ENCODE measurements around the gene STEAP4. TPM values are rescaled to one million over a fixed set of nuclear protein-coding genes. Genes with fewer than 3 reads are reported as not detected.

The STEAP4 gene
- total and polyA plus RNA-seq, 2 of the 13 experiments (the other 11 are each of a cell fraction or from before 2014, with no cell fraction given) = not detected

DNA sequence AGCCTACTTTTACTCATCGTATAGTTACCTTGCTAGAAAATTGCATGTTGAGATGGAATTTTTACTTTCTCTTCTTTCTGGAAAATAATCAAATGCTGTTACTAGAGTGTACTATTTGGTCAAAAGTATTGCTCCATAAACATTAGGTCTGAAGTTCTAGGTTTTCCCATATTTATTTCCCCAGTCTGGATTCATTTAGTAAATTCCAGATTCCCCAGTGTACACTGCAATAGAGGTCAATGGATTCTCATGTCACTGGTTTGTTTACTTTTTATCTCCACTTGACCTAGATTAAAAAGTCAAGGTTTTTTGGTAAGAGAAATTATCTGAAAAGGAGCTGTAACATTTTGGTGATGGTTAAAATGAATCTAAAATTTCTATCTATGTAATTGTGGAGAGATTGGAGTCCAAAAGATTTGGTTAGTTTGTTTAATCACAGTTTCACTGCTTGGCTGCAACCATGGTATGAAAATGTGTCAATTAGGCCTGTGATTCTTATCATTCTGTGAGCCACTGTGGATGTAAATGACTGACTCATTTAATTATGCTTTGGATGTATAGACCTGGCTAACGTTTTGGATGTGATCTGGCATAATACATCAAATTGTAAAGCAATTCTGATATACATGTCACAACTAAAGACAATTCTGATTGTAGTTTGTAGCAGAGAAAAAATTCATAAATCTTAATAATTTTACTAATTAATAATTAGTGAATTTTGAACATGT, 32.7 kb upstream of the STEAP4 start (continued):
- TF ChIP-seq ZBTB8A (CRISPR knock-in tag; IDR thresholded peaks at IDR 0.05; ENCODE audit: borderline replicate concordance, low read depth) (no peak), CBX1 (IDR thresholded peaks at IDR 0.05; ENCODE audit: low read depth) (no peak)

DNA sequence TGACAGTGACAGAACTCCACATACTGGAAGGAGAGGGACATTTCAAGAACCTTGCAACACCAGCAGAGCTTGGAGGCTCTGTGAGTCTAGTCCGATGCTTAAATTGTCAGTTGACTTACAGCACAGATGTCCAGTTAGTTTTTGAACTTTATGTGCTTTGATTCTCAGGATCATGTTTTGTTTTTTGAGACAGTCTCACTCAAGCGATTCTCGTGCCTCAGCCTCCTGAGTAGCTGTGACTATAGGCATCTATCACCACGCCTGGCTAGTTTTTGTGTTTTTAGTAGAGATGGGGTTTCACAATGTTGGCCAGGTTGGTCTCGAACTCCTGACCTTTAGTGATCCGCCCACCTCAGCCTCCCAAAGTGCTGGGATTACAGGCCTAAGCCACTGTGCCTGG, 31.8 kb upstream of the STEAP4 start:
- in situ Hi-C loops (cut with HindIII; ENCODE audit: extremely low pct_ligation_motif_present, low pct_unique_long_range_greater_than_20kb) = no loop called here
- CTCF ChIA-PET (ENCODE audit: low intra/inter-chr PET ratio, low total read pairs) = no interaction called here
- 34% methylated on average over 6 of the region's 6 CpGs for WGBS (ENCODE audit: low lambda C conversion rate)
- DNase-seq (ENCODE audit: low spot score) = no peak
- BruUV-seq (replicated peaks) = no TSS peak
- H2AFZ ChIP-seq (ENCODE audit: low read length) = no peak overlapping the region
- intact Hi-C loops (cut with micrococcal nuclease; ENCODE audit: unreplicated experiment) = no loop called here
- ATAC-seq = no peak
- no peak overlapping the region for H3K4me2 ChIP-seq (ENCODE audit: low read depth, low read length)
- H3K4me1 ChIP-seq (ENCODE audit: insufficient read depth, low read length) = no peaks in the 10 kb centered on the region
- H4K20me1 ChIP-seq (ENCODE audit: insufficient read depth, low read length) = no peaks in the 10 kb centered on the region
- H3K4me3 ChIP-seq (replicated peaks in 1 of 3; ENCODE audit: insufficient read depth in 1 of 3, low read depth in 2 of 3, low read length in 3 of 3) = no peak overlapping the region
- H3K9ac ChIP-seq (ENCODE audit: insufficient read depth, low read depth, low read length) = no peak overlapping the region
- no peak overlapping the region for H3K27ac ChIP-seq (ENCODE audit: extremely low read length, insufficient read depth, low read length)
- no peak for FAIRE-seq
- no peaks in the 10 kb centered on the region for H3K9me3 ChIP-seq (ENCODE audit: low read length)
- POLR2A ChIA-PET = no interaction called here
- no peaks in the 10 kb centered on the region for H3K36me3 ChIP-seq (replicated peaks in 1 of 2; ENCODE audit: control insufficient read depth in 1 of 2, insufficient read depth in 2 of 2, low read length in 2 of 2)
- no peaks in the 10 kb centered on the region for H3K79me2 ChIP-seq (ENCODE audit: insufficient read depth, low read length)
- H3K27me3 ChIP-seq (ENCODE audit: control insufficient read depth in 1 of 2, insufficient read depth in 2 of 2, low read length in 2 of 2) = peaks cover 0 to 4% of the 10 kb centered on the region in 2 experiments; a peak in 1 of 5 replicates
- TF ChIP-seq ZFP36L2 (CRISPR knock-in tag; IDR thresholded peaks at IDR 0.05) (no peak), SIN3A (IDR thresholded peaks at IDR 0.05; ENCODE audit: borderline replicate concordance, low read depth, low read length) (no peak), HNRNPL (IDR thresholded peaks at IDR 0.05; ENCODE audit: low read depth, low read length) (no peak), PHB2 (IDR thresholded peaks at IDR 0.05; ENCODE audit: partially characterized antibody) (no peak), ZNF496 (CRISPR knock-in tag; IDR thresholded peaks at IDR 0.05; ENCODE audit: insufficient replicate concordance) (no peak), CREB1 (IDR thresholded peaks at IDR 0.05) (no peak), CREB1 (CRISPR knock-in tag; IDR thresholded peaks at IDR 0.05) (no peak), AGO2 (optimal IDR thresholded peaks at IDR 0.05; ENCODE audit: low read depth, low read length) (no peak), ZNF326 (CRISPR knock-in tag; IDR thresholded peaks at IDR 0.05; ENCODE audit: borderline replicate concordance) (no peak), SAFB2 (CRISPR knock-in tag; IDR thresholded peaks at IDR 0.05; ENCODE audit: borderline replicate concordance, low read depth) (no peak), CAMTA2 (CRISPR knock-in tag; IDR thresholded peaks at IDR 0.05; ENCODE audit: borderline replicate concordance) (no peak)
- TF ChIP-seq, protein P1, sequence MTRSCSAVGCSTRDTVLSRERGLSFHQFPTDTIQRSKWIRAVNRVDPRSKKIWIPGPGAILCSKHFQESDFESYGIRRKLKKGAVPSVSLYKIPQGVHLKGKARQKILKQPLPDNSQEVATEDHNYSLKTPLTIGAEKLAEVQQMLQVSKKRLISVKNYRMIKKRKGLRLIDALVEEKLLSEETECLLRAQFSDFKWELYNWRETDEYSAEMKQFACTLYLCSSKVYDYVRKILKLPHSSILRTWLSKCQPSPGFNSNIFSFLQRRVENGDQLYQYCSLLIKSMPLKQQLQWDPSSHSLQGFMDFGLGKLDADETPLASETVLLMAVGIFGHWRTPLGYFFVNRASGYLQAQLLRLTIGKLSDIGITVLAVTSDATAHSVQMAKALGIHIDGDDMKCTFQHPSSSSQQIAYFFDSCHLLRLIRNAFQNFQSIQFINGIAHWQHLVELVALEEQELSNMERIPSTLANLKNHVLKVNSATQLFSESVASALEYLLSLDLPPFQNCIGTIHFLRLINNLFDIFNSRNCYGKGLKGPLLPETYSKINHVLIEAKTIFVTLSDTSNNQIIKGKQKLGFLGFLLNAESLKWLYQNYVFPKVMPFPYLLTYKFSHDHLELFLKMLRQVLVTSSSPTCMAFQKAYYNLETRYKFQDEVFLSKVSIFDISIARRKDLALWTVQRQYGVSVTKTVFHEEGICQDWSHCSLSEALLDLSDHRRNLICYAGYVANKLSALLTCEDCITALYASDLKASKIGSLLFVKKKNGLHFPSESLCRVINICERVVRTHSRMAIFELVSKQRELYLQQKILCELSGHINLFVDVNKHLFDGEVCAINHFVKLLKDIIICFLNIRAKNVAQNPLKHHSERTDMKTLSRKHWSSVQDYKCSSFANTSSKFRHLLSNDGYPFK (CRISPR knock-in tag; IDR thresholded peaks at IDR 0.05; ENCODE audit: borderline replicate concordance) = no peak
- TF ChIP-seq, protein P2, sequence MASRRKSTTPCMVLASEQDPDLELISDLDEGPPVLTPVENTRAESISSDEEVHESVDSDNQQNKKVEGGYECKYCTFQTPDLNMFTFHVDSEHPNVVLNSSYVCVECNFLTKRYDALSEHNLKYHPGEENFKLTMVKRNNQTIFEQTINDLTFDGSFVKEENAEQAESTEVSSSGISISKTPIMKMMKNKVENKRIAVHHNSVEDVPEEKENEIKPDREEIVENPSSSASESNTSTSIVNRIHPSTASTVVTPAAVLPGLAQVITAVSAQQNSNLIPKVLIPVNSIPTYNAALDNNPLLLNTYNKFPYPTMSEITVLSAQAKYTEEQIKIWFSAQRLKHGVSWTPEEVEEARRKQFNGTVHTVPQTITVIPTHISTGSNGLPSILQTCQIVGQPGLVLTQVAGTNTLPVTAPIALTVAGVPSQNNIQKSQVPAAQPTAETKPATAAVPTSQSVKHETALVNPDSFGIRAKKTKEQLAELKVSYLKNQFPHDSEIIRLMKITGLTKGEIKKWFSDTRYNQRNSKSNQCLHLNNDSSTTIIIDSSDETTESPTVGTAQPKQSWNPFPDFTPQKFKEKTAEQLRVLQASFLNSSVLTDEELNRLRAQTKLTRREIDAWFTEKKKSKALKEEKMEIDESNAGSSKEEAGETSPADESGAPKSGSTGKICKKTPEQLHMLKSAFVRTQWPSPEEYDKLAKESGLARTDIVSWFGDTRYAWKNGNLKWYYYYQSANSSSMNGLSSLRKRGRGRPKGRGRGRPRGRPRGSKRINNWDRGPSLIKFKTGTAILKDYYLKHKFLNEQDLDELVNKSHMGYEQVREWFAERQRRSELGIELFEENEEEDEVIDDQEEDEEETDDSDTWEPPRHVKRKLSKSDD (CRISPR knock-in tag; IDR thresholded peaks at IDR 0.05; ENCODE audit: low read depth) = no peak
